SKM-1 (cell line): Measurements from ENCODE around the gene GDI1.

Experiments used
- DNase-seq: peaks from one replicate; lab custom pipeline; 2025; ENCODE audit not compliant: unreplicated experiment; lab: John Stamatoyannopoulos, UW

GDI1 gene

DNA sequence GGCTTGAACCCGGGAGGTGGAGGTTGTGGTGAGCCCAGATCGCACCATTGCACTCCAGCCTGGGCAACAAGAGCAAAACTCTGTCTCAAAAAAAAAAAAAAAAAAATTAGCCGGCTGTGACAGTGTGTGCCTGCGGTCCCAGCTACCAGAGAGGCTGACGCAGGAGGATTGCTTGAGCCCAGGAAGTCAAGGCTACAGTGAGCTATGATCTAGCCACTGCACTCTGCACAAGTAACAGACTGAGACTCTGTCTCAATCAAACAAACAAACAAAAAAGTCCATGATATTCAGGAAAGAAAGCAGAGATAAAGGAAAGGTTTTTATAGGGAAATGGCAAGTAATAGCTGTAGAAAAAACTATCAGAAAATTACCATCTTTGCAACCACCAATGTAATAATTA lies 44.2 kb downstream of the GDI1 start:
- DNase-seq = no peak

DNA sequence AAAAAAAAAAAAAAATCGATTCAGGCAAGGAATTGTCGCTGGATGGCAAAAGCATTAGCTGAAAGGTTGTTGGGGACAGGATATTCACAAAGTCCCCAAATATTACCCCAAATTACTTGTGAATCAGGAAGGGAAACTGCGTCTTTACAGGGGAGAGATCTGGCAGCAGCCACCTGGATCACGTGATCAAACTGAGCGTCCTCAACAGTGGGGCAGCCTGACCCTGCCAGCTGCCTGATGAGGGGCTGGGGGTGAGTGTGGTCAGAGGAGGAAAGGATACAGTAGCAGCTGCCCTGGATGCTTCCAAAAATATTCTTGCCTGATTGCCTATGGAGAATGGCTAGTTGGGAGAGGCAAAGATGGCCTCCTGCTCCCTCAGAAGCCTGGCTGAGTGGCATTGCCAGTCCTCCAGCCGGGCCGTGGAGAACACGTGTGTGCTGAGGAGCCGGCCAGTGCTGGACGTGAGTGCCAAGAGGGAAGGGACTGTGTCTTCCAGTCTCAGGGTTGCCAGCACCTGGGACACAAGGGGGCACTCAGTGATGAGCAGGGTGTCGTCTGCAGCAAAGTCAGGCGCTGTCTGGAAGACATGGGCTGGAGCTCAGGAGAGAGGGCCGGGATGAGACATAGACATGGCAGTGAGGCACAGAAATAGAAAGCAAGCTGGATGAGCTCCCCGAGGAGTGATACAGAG lies 45.1 kb downstream of the GDI1 start:
- no peak for DNase-seq

DNA sequence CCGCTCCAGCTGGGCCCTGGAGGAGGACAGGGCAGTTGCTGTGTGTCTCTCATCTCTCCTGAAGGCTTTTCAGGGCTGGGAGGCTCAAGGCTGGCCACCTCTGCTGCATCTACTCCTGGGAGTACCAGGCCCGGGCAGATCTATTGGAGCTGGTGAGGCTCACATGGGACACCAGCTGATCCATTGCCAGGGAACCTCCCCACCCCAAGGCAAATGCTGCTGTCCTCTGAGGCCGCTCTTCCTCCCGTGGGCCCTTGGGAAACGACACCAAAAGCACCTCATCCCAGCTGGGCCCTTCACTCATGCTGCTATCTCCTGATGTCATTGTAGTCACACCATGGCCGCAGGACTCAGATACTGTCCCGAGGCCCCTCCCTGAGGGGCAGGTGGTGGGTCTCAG lies 45.8 kb downstream of the GDI1 start:
- no peak for DNase-seq

DNA sequence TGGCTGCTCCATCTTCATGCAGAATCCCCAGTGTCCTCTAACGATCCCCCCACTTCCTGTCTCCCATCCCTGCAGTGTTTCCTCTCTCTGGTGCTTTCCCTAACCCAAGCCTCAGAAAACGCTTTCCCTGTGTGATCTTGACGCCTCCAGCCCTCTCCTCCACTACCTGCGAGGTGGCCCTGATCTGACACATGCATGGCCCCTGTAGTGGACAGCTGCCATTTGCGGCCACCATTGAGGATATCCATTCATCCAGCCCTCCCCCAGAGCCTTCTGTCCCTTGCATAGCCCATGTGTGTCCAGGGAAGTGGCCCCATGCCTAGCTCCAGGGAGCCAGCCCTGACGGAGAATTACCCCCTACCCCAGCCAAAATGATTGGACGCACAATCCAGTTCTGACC lies 46.4 kb downstream of the GDI1 start:
- DNase-seq = no peak

DNA sequence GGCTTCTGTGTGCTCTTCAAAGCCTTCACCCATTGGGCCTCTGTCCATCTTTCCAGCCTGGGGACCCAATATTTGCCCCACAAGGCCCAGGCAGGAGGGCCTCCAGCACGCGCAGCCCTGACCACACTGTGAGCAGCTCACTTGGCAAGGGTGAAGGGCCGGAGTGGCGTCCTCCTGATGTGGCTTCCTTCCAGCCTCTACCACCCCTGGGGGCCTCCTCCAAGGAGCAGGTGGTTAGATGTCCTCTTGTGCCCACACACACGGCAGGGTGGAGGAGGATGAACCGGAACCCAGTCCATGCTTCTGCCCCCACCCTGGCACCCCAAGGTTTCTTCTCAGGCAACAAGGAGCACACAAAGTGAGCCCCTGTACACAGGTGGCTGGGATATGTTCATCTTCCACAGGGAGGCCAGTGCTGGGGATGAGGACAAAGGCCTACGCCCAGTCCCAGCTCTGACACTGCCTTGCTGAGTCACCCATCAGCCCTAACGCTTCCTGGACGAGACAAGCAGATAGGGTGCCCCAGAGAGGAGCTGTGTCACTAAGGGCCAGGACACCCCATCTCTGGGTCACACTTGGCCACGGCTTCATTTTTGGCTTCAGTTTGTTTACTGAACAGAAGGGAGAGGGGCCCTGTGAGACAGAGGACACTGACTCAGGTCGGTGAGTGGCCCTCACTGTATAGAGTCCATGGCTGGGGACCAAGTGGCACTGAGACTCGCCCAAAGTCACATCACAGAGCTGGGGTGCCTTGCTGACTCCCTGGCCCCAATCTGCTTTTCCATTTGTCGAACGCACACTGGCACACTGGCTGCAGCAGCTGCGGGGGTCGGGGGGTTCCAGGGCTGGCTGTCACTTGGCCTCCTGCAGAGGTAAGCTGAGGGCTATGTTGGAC lies 47.5 kb downstream of the GDI1 start:
- no peak for DNase-seq

DNA sequence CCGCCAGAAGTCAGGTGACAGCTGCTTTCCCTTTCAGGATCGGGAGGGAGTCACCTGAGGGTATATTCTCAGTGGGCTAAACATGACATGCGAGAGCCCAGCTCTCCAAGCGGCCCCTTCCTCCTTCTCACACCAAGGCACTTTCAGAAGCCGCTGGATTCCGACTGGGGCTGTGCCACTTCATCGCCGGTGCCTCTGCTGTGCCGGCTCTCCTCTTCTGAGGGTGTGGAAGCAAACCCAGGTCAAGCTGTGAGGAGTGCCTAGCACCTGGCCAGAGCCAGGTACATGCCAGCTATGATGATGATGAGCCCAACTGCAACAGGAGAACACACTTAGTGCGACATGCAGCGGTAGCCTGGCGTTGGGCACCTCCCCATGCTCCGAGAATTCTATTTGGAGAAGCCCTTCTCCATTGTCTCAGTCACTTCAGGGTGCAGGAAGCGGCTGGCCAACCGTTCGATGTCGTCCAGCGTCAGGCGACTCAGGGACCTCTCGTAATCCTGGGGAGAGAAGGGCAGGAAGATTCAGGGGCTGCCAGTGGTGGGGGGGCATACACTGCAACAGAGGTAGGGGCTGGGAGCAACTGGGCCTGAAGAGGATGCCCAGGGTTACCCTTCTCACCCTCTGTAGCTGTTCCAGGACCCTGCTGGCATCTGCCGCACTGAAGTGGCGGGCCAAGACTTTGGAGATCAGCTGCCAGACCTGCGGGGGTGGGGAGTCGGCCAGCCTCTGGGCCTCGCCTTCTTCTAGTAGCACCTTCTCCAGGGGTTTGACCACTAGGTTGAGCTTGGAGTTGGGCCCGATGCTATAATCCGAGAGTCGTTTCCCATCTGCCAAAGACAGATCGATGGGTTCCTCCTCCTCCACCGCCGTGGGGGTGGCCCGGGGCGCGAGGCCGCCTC lies 48.4 kb downstream of the GDI1 start:
- no peak for DNase-seq

DNA sequence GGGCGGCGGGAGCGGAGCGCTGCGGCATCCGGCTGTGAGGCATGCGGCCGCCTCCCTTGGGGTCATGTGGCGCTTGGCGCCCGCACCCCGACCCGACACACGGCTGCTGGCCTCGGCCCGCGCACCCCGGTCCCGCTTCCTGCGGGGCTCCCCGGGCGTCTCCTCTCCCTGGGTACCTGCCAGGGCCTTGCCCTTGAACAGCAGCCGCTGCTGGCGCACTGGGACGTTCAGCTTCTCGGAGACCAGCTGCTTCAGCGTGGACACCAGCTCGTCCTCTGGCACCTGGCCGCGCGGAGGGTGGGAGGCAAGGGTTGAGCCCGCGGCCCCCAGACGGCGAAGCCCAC lies 49.1 kb downstream of the GDI1 start:
- no peak for DNase-seq

DNA sequence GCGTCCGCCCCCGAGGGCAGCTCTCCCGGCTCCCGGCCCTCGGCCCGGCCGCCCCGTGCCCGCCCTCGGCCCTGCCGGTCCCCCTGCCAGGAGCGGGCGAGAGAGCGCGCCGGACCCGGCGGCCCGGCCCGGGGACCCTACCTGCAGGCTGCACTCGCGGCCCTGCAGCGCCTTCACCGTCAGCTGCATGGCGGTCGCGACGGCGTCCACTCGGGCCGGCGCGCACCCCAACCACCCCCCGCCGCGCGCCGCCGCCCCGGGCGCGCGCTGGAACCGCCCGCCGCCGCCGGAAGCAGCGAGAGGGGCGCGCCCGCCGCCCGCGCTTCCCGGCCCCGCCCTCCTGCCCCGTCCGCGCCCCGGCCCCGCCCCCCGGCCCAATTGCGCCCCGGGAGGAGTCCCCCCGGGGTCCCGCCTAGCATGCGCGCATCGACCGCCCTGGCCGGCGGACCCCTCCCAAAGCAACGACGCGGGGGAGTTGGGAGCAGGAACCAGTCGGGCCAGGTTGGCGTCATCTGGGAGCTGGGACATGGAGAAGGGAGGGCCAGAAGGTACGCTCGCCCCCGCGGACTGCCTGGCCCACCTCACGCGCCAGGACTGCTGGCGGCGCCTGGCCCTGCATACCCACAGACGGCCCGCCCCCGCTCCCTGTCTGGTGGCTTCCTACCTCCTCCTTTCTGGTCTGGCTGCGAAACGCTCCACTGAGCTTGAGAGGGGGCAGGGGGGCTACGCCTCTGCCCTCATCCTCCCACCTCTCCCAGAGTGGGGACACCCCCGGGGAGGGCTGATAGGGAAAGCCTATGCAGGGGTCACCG lies 49.6 kb downstream of the GDI1 start, which contains the start of gene UBL4A:
Gene UBL4A (minus strand): TSS at position 220 of the 812 bp plus-strand sequence. CDS start 31 bp downstream, at position 189.
- no peak for DNase-seq

DNA sequence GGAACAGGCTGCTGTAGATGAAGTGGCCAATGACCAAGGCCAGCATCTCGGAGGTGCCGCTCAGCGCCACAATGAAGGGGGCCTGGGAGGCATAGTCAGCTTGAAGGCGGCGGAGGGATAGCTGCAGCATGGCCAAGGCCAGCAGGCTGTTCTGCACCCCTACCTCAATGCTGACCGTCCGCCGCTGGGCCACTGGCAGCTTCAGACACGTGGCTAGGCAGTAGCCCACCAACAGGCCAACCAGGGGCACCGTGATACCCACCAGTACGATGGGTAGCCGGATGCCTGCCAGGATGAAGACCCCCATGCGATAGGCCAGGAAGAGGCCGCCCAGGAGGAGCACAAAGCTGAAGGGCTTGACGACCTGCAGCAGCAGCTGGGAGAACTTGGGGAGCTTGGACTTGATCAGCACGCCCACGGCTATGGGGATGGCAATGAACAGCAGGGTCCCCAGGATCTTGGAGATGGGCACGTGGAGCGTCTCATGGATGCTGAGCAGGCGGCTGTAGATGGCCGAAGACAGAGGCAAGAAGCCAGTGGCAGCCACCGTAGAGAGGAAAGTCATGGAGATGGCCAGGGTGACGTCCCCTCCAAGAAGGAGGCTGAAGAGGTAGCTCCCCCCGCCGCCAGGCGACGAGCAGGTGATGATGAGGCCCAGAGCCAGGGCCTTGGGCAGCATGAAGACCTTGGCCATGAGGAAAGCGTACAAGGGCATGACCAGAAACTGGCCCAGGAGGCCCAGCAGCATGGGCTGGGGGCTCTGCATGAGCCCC lies 50.8 kb downstream of the GDI1 start:
- DNase-seq = no peak

DNA sequence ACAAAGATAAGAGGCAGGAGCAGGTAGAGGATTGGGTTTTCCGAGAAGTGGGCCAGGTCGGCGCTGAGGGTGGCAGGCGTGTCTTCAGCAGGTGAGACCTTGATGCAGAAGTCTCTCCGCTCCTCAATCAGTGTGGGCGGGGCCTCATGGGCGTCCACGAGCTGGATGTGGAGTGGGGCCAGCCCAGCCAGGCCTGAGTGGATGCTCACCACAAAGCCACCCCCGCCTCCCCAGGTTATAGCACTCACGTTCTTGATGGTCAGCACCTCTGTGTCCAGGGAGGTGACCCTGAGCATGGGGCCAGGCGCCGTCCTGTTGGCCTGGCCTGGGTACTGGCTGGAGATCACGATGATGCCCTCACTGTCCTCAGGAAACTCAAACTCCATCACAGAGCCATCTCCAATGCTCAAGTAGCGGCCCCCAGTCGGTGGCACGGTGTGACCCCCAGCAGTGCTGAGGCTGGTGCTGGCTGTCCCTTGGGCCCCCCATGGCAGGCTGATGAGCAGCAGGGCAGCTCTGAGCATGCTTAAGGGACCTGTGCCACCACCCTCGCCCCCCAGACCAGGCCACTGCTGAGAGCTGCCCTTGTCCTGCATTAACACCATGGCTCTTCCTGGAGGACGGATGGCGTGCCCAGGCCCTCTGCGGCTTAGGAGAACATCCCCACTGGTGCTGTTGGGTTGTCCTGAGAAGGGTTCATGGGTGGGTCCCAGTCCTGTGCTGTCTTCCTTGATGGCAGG lies 51.6 kb downstream of the GDI1 start:
- DNase-seq = no peak

DNA sequence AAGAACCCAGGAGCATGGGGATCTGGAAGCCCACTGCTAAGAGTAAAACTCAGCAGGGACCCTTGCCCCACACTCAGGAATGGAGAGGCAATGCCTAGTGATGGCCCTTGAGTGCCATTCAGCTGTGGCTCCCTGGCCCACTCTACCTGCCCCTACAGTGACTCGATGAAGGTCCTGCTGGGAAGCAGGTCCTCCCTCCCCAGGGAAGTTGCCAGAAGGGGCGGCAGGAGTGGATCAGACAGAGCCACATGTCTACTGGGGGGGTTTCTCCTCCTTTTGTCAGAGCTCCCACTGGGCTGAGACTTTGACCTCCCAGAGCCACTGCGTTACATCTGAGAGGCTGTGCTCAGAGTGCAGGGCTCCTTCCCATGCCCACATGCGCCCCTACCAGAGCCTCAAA lies 52.2 kb downstream of the GDI1 start:
- no peak for DNase-seq

DNA sequence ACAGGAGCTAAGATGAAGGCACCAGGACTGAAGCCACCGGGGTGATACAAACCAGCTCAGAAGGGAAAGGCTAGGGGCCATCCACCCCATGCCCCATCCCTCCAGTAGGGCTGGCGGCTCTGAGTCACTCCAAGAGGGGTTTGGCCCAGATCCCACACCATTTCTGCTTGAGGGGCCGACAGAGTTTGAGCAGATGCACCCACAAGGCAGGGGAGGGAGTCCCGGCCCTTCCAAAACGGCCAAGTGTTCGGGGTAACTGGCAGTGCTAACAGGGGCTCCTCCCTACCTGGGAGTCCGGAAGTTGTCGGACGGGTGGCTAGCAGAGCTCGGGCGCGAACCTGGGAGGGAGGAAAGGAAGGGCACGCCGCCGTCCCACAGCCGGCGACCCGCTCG lies 53.1 kb downstream of the GDI1 start:
- no peak for DNase-seq

DNA sequence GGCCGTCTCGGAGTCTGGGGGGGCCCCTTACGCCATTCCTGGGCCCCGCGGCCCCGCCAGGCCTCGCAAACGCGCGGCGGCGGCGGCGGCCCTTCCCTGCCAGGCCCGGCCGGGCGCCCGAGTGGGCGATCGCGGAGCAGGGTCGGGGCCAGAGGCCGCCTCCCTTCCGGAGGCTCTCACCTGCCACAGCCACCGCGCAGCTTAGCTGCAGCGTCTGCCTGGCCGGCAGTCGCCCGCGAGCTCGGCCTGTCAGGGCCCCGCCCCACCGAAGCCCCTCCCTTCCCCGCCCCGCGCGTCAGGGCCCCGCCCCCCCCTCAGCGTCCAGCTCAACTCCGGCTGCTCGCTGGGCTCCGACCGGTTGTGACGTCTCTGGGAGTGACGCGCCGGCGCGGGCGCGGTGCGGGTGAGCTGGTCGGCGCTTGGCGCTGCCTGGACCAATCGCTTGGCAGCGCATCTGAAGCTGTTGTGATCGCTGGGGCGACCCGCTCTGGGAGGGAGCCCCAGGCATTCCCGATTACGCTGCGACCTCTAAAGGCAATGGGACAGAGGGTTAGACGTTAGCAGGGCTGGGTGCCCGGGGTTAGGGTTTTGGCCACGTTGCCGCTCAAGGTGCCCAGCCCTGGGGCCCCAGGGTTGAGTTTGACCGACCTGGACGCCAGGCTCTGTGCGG lies 53.6 kb downstream of the GDI1 start, which contains the start of gene SLC10A3:
Gene SLC10A3 (minus strand): TSS at position 216 of the 670 bp plus-strand sequence. CDS start 1,689 bp downstream, outside the sequence.
- DNase-seq = peak; percentile 53
